ENCODE results near the gene ARL16. TPM values are rescaled to one million over a fixed set of nuclear protein-coding genes. Genes with fewer than 3 reads are reported as not detected.

The ARL16 gene
- total RNA-seq, 4 donors from 2014 or later: 4.4 to 36.9 (median 27.0) TPM

DNA sequence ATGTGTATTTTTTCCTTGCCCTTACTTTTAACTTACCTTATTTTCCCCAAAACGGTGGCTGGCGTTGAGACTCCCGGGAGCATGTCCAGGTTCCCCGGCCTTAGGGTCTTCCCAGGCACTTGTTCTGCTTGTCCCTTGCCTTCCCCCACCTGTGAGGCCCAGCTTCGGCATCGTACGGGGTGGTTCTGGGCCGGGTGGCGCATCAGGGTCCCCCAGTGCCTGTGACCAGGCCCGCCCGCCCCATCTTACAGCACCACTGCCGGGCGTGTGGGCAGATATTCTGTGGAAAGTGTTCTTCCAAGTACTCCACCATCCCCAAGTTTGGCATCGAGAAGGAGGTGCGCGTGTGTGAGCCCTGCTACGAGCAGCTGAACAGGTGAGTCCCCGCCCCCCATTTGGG lies 7.6 kb upstream of the ARL16 start:
- TF ChIP-seq, protein P1, sequence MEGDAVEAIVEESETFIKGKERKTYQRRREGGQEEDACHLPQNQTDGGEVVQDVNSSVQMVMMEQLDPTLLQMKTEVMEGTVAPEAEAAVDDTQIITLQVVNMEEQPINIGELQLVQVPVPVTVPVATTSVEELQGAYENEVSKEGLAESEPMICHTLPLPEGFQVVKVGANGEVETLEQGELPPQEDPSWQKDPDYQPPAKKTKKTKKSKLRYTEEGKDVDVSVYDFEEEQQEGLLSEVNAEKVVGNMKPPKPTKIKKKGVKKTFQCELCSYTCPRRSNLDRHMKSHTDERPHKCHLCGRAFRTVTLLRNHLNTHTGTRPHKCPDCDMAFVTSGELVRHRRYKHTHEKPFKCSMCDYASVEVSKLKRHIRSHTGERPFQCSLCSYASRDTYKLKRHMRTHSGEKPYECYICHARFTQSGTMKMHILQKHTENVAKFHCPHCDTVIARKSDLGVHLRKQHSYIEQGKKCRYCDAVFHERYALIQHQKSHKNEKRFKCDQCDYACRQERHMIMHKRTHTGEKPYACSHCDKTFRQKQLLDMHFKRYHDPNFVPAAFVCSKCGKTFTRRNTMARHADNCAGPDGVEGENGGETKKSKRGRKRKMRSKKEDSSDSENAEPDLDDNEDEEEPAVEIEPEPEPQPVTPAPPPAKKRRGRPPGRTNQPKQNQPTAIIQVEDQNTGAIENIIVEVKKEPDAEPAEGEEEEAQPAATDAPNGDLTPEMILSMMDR (IDR thresholded peaks at IDR 0.05): no peak
- TF ChIP-seq POLR2A (IDR thresholded peaks at IDR 0.05): no peak
- H3K9me3 ChIP-seq: no peaks in the 10 kb centered on the region
- DNase-seq: no peak
- no peaks in the 10 kb centered on the region for H3K36me3 ChIP-seq
- H3K27me3 ChIP-seq: no peaks in the 10 kb centered on the region
- intact Hi-C loops (cut with DNase I; ENCODE audit: low total_unique reads): no loop called here
- H3K4me1 ChIP-seq: no peaks in the 10 kb centered on the region
- no peak overlapping the region for H3K4me3 ChIP-seq
- no peak overlapping the region for H3K27ac ChIP-seq

DNA sequence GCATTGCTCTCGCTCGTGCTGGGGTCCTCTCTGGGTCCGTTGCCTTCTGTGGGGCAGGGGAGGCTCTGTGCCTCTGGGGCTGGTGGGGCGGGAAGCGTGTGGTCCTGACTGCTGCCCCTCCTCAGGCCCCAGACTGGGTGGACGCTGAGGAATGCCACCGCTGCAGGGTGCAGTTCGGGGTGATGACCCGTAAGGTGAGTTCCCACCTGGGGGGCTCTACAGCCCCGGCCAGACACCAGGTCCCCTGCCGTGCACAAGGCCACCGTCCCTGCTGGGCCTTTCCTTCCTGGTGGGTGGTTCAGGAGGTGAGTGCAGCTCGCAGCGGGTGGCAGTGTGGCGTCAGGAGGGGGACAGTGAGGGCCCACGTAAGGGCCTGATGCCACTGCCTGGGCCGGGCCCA lies 7.0 kb upstream of the ARL16 start:
- Histone ChIP-seq H3K4me3 (no peak overlapping the region), H3K27ac (no peak overlapping the region), H3K9me3 (no peaks in the 10 kb centered on the region), H3K4me1 (no peaks in the 10 kb centered on the region), H3K36me3 (no peaks in the 10 kb centered on the region), H3K27me3 (no peaks in the 10 kb centered on the region)
- intact Hi-C loops (cut with DNase I; ENCODE audit: low total_unique reads): no loop called here
- DNase-seq: no peak
- TF ChIP-seq, protein P1 (IDR thresholded peaks at IDR 0.05): no peak
- TF ChIP-seq POLR2A (IDR thresholded peaks at IDR 0.05): no peak

GRCh38 chr17:81690066-81690465 lies 6.5 kb upstream of the ARL16 start:
- H3K4me1 ChIP-seq: peaks cover 2 to 5% of the 10 kb centered on the region in 2 donors
- intact Hi-C loops (cut with DNase I; ENCODE audit: low total_unique reads): no loop called here
- no peaks in the 10 kb centered on the region for H3K9me3 ChIP-seq
- no peaks in the 10 kb centered on the region for H3K36me3 ChIP-seq
- no peaks in the 10 kb centered on the region for H3K27me3 ChIP-seq
- no peak overlapping the region for H3K27ac ChIP-seq
- DNase-seq: no peak
- H3K4me3 ChIP-seq: no peak overlapping the region
- TF ChIP-seq POLR2A (IDR thresholded peaks at IDR 0.05): no peak

DNA sequence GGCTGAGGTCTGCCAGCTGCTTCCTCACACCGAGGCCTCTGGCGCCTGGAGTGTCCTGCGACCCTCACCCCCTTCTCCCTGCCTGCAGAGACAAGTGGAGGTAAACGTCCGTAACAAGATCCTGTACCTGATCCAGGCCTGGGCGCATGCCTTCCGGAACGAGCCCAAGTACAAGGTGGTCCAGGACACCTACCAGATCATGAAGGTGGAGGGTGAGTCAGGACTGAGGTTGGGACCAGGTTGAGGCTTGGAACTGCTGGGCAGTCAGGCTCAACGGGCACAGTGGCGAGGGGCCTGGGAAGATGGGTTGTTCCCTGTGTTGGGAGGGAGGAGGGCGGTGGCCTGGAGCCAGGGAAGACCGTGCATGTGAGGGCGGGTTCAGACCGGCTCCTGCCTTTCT lies 5.0 kb upstream of the ARL16 start:
- H3K27ac ChIP-seq: no peak overlapping the region
- no peaks in the 10 kb centered on the region for H3K9me3 ChIP-seq
- H3K4me1 ChIP-seq: peaks cover 7 to 12% of the 10 kb centered on the region in 2 donors
- no peak overlapping the region for H3K4me3 ChIP-seq
- no peak for DNase-seq
- TF ChIP-seq, protein P1 (IDR thresholded peaks at IDR 0.05): no peak
- no peak for TF ChIP-seq POLR2A (IDR thresholded peaks at IDR 0.05)
- intact Hi-C loops (cut with DNase I; ENCODE audit: low total_unique reads): no loop called here
- H3K27me3 ChIP-seq: no peaks in the 10 kb centered on the region
- H3K36me3 ChIP-seq: no peaks in the 10 kb centered on the region

DNA sequence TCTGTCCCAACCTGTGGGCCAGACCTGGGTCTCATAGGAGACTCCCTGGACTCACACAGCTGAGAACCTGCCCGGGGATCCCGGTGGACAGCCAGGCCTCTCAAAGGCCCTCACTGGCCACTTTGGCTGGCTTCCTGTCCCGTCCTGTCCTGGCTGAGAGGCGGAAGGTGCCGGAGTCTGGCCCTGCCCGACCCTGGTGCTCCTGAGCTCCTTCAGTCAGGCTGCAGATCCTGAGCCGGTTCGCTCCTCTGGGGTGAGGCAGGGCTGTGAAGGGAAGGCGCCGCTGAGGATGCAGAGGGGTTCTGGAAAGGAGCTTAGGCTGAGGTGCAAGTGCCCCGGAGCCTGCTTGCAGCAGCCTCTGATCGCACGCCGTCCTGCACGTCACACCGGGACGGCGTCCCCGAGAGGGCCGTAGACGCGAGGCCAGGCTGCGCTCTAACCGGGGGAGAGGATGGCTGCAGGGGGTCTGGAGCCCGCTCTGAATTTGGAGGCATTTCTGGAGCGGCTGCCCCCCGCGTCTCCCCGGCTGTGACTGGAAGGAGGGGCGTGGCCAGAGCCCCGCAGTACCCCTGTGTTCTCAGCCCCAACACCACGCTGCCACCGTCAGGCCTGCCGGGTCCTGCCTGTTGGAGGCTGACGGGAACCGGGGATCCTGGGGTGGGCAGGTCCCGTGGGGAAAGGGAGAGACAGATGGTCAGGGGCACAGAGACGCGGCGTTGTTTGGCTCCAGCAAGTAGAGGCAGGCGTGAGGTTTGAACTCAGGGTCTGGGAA lies 4.4 kb upstream of the ARL16 start:
- H3K36me3 ChIP-seq: no peaks in the 10 kb centered on the region

More for the DNA sequence above, 4.4 kb upstream of the ARL16 start:
- H3K27ac ChIP-seq: no peak overlapping the region
- intact Hi-C loops (cut with DNase I; ENCODE audit: low total_unique reads): no loop called here
- no peak overlapping the region for H3K4me3 ChIP-seq
- TF ChIP-seq, protein P1 (IDR thresholded peaks at IDR 0.05): no peak
- no peak for TF ChIP-seq POLR2A (IDR thresholded peaks at IDR 0.05)
- peaks cover 7 to 14% of the 10 kb centered on the region in 2 donors for H3K4me1 ChIP-seq
- no peaks in the 10 kb centered on the region for H3K27me3 ChIP-seq
- H3K9me3 ChIP-seq: no peaks in the 10 kb centered on the region
- DNase-seq: no peak

Measured in uterus (tissue), 4 donors.